NCI-H1105 (cell line): Measurements from ENCODE around the gene DENR.
A peak's percentile ranks its signal among the peaks of the same experiment; 100 is the strongest.
"Not testable (repeated sequence)": the region's sequence is repeated elsewhere in the genome, so short reads cannot be mapped to it uniquely, and the experiment has no call there.

Experiments
- DNase-seq: peaks from one replicate; lab custom pipeline; 2025; lab: John Stamatoyannopoulos, UW

The DENR gene

GRCh38 chr12:122740351-122740750, 12.3 kb upstream of the DENR start:
- DNase-seq, result no peak

- no peak for DNase-seq
Measured at GRCh38 chr12:122743895-122744525, 8.6 kb upstream of the DENR start.

- DNase-seq, result no peak
Measured at GRCh38 chr12:122747224-122748135, 5.1 kb upstream of the DENR start.

- no peak for DNase-seq
Measured at GRCh38 chr12:122749569-122750332, 2.9 kb upstream of the DENR start.

- not testable (repeated sequence) for DNase-seq
Measured at GRCh38 chr12:122750781-122751515, 1.7 kb upstream of the DENR start.

- DNase-seq, result no peak
Measured at GRCh38 chr12:122753319-122753650, 661 bp downstream of the DENR start.

GRCh38 chr12:122754790-122755189, 2.2 kb downstream of the DENR start:
- no peak for DNase-seq

- no peak for DNase-seq
Measured at GRCh38 chr12:122757568-122757967, 4.9 kb downstream of the DENR start.

- no peak for DNase-seq
Measured at GRCh38 chr12:122785503-122785902, 32.9 kb downstream of the DENR start.

- DNase-seq, result no peak
Measured at GRCh38 chr12:122788387-122788786, 35.8 kb downstream of the DENR start.

- no peak for DNase-seq
Measured at GRCh38 chr12:122789637-122790036, 37.0 kb downstream of the DENR start.

GRCh38 chr12:122790393-122791075, 37.9 kb downstream of the DENR start:
- DNase-seq, result no peak

GRCh38 chr12:122793685-122794106, 41.1 kb downstream of the DENR start:
- DNase-seq, result peak; percentile 2

- no peak for DNase-seq
Measured at GRCh38 chr12:122795807-122796206, 43.2 kb downstream of the DENR start.

GRCh38 chr12:122799641-122800243, 47.1 kb downstream of the DENR start:
- DNase-seq, result no peak

GRCh38 chr12:122803937-122804336, 51.3 kb downstream of the DENR start:
- no peak for DNase-seq

- not testable (repeated sequence) for DNase-seq
Measured at GRCh38 chr12:122804957-122805356, 52.3 kb downstream of the DENR start.

- DNase-seq, result no peak
Measured at GRCh38 chr12:122807651-122808050, 55.0 kb downstream of the DENR start.

- no peak for DNase-seq
Measured at GRCh38 chr12:122811777-122812176, 59.2 kb downstream of the DENR start.

- no peak for DNase-seq
Measured at GRCh38 chr12:122813310-122813713, 60.7 kb downstream of the DENR start.

GRCh38 chr12:122819209-122819785, 66.7 kb downstream of the DENR start:
- DNase-seq, result no peak
